Measurements from ENCODE around the gene ANKRD34A. TPM values are rescaled to one million over a fixed set of nuclear protein-coding genes. Genes with fewer than 3 reads are reported as not detected.
A peak's percentile ranks its signal among the peaks of the same experiment; 100 is the strongest.

The ANKRD34A gene
- total and polyA plus RNA-seq, 2 donors = 0.19 to 0.89 TPM

DNA sequence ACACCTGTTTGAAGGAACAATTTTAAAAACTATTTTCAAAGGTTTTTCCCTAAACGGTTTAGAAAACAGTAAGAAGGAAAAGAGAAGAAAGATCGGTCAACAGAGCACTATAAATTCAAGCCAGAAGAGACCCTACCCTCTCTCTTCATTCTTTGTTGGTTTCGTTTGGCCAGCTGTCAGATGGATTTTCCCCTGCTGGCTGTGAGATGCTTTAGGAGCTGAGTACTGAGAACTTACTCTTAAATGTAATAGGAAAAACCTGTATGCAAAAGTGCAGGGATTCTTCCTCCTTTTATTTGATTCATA is 33.3 kb upstream of the ANKRD34A start:
- Histone ChIP-seq H3K4me3 (ENCODE audit: low read length in 2 of 2) (peak overlapping the region; percentile 76 to 92), H3K9me3 (ENCODE audit: control insufficient read depth in 2 of 2, insufficient read depth in 1 of 2, low read length in 1 of 2) (peaks cover 0 to 2% of the 10 kb centered on the region in 2 donors), H3K4me1 (ENCODE audit: control insufficient read depth in 2 of 2, insufficient read depth in 2 of 2, low read length in 2 of 2) (peaks cover 19 to 44% of the 10 kb centered on the region in 2 donors), H3K27me3 (ENCODE audit: control insufficient read depth in 2 of 2, insufficient read depth in 1 of 2, low read length in 1 of 2) (no peaks in the 10 kb centered on the region), H3K27ac (ENCODE audit: low read depth in 1 of 2, low read length in 1 of 2) (peak overlapping the region; percentile 98 to 99), H3K36me3 (ENCODE audit: control insufficient read depth in 2 of 2, insufficient read depth in 2 of 2, low read length in 1 of 2) (peaks cover 27% of the 10 kb centered on the region in 2 donors)
- WGBS = 8% methylated on average over 3 of the region's 3 CpGs
- peak in 1 of 9 donors; percentile 50 for DNase-seq (ENCODE audit: low read depth in 6 of 9, low spot score in 9 of 9)

DNA sequence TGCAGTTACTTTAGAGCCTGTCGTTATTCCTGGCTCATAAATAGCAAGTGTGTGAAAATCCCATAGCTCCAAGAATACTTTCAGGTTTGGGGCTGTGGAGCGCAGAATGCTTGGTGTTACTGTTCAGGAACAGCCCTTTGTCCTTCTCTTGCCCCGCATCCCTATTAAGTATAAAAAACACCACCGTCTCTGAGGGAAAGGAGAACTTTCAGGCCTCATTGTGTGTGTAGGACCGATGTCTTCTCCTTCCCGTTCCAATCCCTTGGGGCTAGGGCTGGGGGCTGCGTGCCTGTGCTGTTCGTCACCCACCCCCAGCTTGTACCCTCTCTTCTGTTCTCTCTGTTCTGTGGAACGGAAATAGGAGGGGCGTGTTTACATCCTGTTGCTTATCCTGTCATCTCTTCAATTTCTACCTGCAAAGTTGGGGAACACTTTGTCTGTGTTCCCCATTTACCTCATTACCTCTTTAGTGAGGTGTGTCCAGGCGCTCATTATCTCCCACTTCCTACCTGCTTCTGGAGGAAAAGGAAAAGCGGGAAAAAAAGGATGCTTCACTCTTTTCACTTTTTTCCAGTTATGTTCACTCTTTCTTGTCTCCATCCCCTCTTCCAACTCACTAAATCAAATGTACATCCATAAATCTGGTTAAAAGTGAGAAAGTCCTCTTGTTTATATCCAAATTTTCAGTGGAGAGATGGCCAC is 32.8 kb upstream of the ANKRD34A start:
- no peaks in the 10 kb centered on the region for H3K27me3 ChIP-seq (ENCODE audit: control insufficient read depth in 2 of 2, insufficient read depth in 1 of 2, low read length in 1 of 2)
- H3K4me3 ChIP-seq (ENCODE audit: low read length in 2 of 2) = peak overlapping the region; percentile 76 to 92
- 5% methylated on average over 12 of the region's 12 CpGs for WGBS
- H3K9me3 ChIP-seq (ENCODE audit: control insufficient read depth in 2 of 2, insufficient read depth in 1 of 2, low read length in 1 of 2) = peaks cover 0 to 2% of the 10 kb centered on the region in 2 donors
- DNase-seq (ENCODE audit: low read depth in 6 of 9, low spot score in 9 of 9) = peak in 6 of 9 donors; percentile 65 to 93 (median 80)
- peak overlapping the region; percentile 98 to 99 for H3K27ac ChIP-seq (ENCODE audit: low read depth in 1 of 2, low read length in 1 of 2)
- H3K36me3 ChIP-seq (ENCODE audit: control insufficient read depth in 2 of 2, insufficient read depth in 2 of 2, low read length in 1 of 2) = peaks cover 31 to 32% of the 10 kb centered on the region in 2 donors
- peaks cover 20 to 47% of the 10 kb centered on the region in 2 donors for H3K4me1 ChIP-seq (ENCODE audit: control insufficient read depth in 2 of 2, insufficient read depth in 2 of 2, low read length in 2 of 2)

DNA sequence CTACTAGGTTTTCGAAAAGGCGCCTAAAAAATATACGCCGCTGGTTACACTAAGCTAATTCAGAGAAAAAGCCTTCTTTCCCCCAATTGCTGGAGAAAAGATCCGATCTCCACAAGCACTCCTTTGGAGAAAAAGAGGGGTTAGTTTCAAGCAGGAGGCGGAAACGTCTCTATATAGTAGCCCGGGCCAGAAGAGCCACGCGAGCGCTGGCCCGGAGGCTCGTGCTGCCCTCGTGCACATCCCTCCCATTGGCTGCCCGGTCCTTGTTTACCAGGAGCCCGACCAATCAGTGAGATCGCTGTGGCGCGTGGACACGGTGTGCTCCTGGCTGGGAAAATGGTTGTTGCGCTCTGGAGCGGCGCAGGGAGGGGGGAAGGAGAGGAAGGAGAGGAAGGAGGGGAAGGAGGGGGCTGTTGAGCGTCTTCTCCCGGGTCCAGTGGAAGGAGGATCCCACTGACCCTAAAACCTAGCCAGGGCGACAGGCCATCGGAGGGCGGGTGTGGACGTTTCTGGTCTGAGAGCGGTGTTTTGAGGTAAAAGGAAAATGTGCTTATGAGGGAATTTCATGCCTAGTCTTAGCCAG is 32.1 kb upstream of the ANKRD34A start, which contains the start of gene TXNIP:
TXNIP (minus strand) TSS at position 147 of the 583 bp plus-strand sequence. CDS start 313 bp downstream, outside the sequence.
- peaks cover 20 to 47% of the 10 kb centered on the region in 2 donors for H3K4me1 ChIP-seq (ENCODE audit: control insufficient read depth in 2 of 2, insufficient read depth in 2 of 2, low read length in 2 of 2)
- DNase-seq (ENCODE audit: low read depth in 6 of 9, low spot score in 9 of 9) = peak in 7 of 9 donors; percentile 83 to 98 (median 93)
- under 1% methylated on average over 30 of the region's 30 CpGs for WGBS
- no peaks in the 10 kb centered on the region for H3K27me3 ChIP-seq (ENCODE audit: control insufficient read depth in 2 of 2, insufficient read depth in 1 of 2, low read length in 1 of 2)
- H3K4me3 ChIP-seq (ENCODE audit: low read length in 2 of 2) = peak within 1 kb of the TSS; percentile 76 to 92
- H3K36me3 ChIP-seq (ENCODE audit: control insufficient read depth in 2 of 2, insufficient read depth in 2 of 2, low read length in 1 of 2) = peaks cover 31 to 34% of the 10 kb centered on the region in 2 donors
- H3K9me3 ChIP-seq (ENCODE audit: control insufficient read depth in 2 of 2, insufficient read depth in 1 of 2, low read length in 1 of 2) = peaks cover 0 to 2% of the 10 kb centered on the region in 2 donors
- peak within 1 kb of the TSS; percentile 98 to 99 for H3K27ac ChIP-seq (ENCODE audit: low read depth in 1 of 2, low read length in 1 of 2)

DNA sequence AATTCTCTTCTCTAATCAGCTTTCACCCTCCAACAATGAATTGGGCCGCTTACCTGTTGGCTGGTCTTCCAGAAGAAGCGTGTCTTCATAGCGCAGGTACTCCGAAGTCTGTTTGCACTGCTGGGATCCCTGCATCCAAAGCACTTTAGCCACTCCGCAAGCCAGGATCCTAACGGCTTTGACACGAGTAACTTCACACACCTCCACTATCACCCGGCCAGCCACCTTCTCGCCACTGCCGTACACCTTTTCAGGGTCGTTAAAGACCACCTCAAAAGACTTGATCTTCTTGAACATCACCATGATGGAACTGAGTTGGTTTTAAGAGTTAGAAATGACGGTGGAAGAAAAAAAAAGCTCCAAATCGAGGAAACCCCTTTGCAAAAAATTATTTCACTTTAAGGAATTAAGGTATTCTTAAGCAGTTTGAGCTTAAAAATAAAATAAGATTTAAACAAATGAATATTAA is 31.6 kb upstream of the ANKRD34A start:
- DNase-seq (ENCODE audit: low read depth in 6 of 9, low spot score in 9 of 9) = peak in 1 of 9 donors; percentile 51
- Histone ChIP-seq H3K4me1 (ENCODE audit: control insufficient read depth in 2 of 2, insufficient read depth in 2 of 2, low read length in 2 of 2) (peaks cover 20 to 47% of the 10 kb centered on the region in 2 donors), H3K27ac (ENCODE audit: low read depth in 1 of 2, low read length in 1 of 2) (peak overlapping the region; percentile 98 to 99), H3K4me3 (ENCODE audit: low read length in 2 of 2) (peak overlapping the region; percentile 76 to 92), H3K36me3 (ENCODE audit: control insufficient read depth in 2 of 2, insufficient read depth in 2 of 2, low read length in 1 of 2) (peaks cover 31 to 34% of the 10 kb centered on the region in 2 donors), H3K9me3 (ENCODE audit: control insufficient read depth in 2 of 2, insufficient read depth in 1 of 2, low read length in 1 of 2) (peaks cover 0 to 2% of the 10 kb centered on the region in 2 donors), H3K27me3 (ENCODE audit: control insufficient read depth in 2 of 2, insufficient read depth in 1 of 2, low read length in 1 of 2) (no peaks in the 10 kb centered on the region)
- WGBS = under 1% methylated on average over 13 of the region's 13 CpGs

DNA sequence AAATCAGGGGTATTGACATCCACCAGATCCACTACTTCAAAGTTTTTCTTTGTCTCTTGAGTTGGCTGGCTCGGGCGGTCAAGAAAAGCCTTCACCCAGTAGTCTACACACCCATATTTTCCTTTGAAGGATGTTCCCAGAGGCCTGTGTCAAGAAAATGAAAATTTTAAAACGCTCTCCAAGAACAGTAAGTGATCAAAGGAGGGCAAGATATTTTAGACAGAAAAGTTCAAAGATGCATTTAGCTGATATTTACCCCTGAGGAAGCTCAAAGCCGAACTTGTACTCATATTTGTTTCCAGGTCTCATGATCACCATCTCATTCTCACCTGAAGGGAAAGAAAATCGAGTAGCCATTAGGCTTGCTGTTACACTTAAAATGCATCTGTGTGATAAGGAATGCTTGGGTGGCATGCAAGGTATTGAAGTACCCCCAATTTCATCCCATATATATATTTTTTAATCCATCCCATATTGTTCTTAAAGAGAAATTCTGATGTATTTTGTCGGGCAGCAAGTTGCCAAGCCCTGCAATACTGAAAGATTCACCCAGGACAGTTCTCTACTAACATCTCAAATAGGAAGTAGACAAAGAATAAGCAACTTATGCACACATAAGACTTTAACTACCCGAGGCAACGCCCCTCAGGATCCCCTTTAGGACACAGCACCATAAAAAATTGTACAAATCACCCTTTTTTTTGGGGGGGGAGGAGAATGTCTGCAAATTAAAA is 30.9 kb upstream of the ANKRD34A start:
- peaks cover 31 to 34% of the 10 kb centered on the region in 2 donors for H3K36me3 ChIP-seq (ENCODE audit: control insufficient read depth in 2 of 2, insufficient read depth in 2 of 2, low read length in 1 of 2)
- no peaks in the 10 kb centered on the region for H3K27me3 ChIP-seq (ENCODE audit: control insufficient read depth in 2 of 2, insufficient read depth in 1 of 2, low read length in 1 of 2)
- H3K27ac ChIP-seq (ENCODE audit: low read depth in 1 of 2, low read length in 1 of 2) = peak overlapping the region; percentile 95 to 99
- peaks cover 20 to 46% of the 10 kb centered on the region in 2 donors for H3K4me1 ChIP-seq (ENCODE audit: control insufficient read depth in 2 of 2, insufficient read depth in 2 of 2, low read length in 2 of 2)
- peak in 1 of 9 donors; percentile 46 for DNase-seq (ENCODE audit: low read depth in 6 of 9, low spot score in 9 of 9)
- under 1% methylated on average over 8 of the region's 8 CpGs for WGBS
- peaks cover 0 to 2% of the 10 kb centered on the region in 2 donors for H3K9me3 ChIP-seq (ENCODE audit: control insufficient read depth in 2 of 2, insufficient read depth in 1 of 2, low read length in 1 of 2)
- H3K4me3 ChIP-seq (ENCODE audit: low read length in 2 of 2) = peak overlapping the region; percentile 76 to 92

DNA sequence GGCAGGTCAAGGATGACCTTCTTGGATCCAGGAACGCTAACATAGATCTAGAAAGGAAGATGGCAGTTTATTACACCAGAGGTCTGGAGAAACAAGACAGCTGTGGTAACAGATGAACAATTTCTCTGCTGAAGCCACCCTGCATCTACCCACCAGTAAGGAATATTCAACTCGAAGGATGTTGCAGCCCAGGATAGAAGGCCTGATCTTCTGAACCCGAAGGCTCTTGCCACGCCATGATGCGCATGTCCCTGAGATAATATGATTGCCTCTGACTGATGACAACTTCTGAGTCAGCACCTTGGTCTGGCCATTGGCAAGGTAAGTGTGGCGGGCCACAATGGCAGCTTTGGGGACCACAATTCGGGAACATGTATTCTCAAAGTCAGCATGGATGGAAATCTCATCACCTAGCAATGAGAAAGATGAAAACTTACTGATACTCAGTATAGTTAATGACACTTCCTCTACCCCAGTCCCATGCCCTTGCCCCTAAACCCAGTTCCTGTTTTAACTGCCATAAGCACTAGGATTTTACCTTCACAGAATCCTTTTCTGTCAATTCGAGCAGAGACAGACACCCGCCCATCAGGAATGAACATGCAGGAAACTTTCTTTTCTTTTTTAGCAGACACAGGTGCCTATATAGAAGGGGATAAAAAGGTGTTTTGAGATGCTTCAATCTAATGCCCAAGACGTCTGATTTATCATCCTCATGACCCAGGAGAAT is 30.2 kb upstream of the ANKRD34A start:
- Histone ChIP-seq H3K4me3 (ENCODE audit: low read length in 2 of 2) (peak overlapping the region; percentile 76 to 92), H3K27ac (ENCODE audit: low read depth in 1 of 2, low read length in 1 of 2) (peak overlapping the region; percentile 95 to 99), H3K27me3 (ENCODE audit: control insufficient read depth in 2 of 2, insufficient read depth in 1 of 2, low read length in 1 of 2) (no peaks in the 10 kb centered on the region), H3K36me3 (ENCODE audit: control insufficient read depth in 2 of 2, insufficient read depth in 2 of 2, low read length in 1 of 2) (peaks cover 31 to 34% of the 10 kb centered on the region in 2 donors), H3K9me3 (ENCODE audit: control insufficient read depth in 2 of 2, insufficient read depth in 1 of 2, low read length in 1 of 2) (peaks cover 0 to 2% of the 10 kb centered on the region in 2 donors), H3K4me1 (ENCODE audit: control insufficient read depth in 2 of 2, insufficient read depth in 2 of 2, low read length in 2 of 2) (peaks cover 16 to 38% of the 10 kb centered on the region in 2 donors)
- no peak for DNase-seq (ENCODE audit: low read depth in 6 of 9, low spot score in 9 of 9)
- WGBS = 15% methylated on average over 10 of the region's 10 CpGs

DNA sequence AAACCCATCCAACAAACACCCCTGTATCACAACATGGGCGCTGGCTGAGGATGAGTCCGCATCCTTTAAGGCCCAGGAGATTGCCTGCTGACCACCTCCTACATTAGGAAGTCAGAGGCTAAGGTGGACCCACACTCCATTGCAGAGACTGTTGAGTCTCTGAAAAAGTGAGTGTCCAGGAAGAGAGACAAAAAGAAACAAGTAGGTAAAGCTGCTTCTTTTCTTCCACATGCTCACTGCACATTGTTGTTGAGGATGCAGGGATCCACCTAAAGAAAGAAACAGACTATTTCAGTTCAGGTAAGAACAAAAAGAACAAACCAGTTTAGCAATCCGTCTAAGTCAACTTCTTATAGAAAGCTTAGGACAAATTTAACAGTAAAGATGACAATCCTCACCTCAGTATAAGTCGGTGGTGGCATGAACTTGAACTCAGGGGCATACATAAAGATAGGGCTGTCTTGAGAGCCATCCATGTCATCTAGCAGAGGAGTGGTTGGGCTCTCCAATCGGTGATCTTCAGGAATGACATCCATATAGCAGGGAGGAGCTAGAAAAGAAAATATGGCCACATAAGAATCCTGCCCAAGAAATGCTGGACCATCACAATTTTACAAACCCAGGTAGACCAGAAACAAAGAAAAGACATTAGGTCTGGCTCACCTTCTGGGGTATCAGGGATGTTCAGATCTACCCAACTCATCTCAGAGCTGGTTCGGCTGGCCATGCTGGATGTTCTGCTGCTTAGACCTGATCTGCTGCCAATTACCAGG is 29.4 kb upstream of the ANKRD34A start:
- no peak for DNase-seq (ENCODE audit: low read depth in 6 of 9, low spot score in 9 of 9)
- Histone ChIP-seq H3K4me1 (ENCODE audit: control insufficient read depth in 2 of 2, insufficient read depth in 2 of 2, low read length in 2 of 2) (peaks cover 9 to 36% of the 10 kb centered on the region in 2 donors), H3K27me3 (ENCODE audit: control insufficient read depth in 2 of 2, insufficient read depth in 1 of 2, low read length in 1 of 2) (no peaks in the 10 kb centered on the region), H3K27ac (ENCODE audit: low read depth in 1 of 2, low read length in 1 of 2) (peak overlapping the region; percentile 95 to 99), H3K4me3 (ENCODE audit: low read length in 2 of 2) (peak overlapping the region; percentile 76 to 92), H3K36me3 (ENCODE audit: control insufficient read depth in 2 of 2, insufficient read depth in 2 of 2, low read length in 1 of 2) (peaks cover 31 to 34% of the 10 kb centered on the region in 2 donors), H3K9me3 (ENCODE audit: control insufficient read depth in 2 of 2, insufficient read depth in 1 of 2, low read length in 1 of 2) (peaks cover 0 to 2% of the 10 kb centered on the region in 2 donors)
- WGBS = 37% methylated on average over 6 of the region's 6 CpGs
